SU-DHL-6 (cell line): ENCODE data around the gene SNUPN.

Experiments
- EZH2phosphoT487 ChIP-seq: fragments of 200-600 bp; sonication (generic), shearing (Covaris generic); conservative IDR thresholded peaks from 2 replicates; pipeline ENCODE4 v1.6.1; 2018; ENCODE audit warnings: mild to moderate bottlenecking, antibody characterized with exemption, low read length, moderate library complexity, mixed read lengths
- TF ChIP-seq, protein P1 (sequence below): fragments of 200-600 bp; sonication (generic); IDR thresholded peaks from one replicate; pipeline ENCODE4 v1.5.1; 2017; ENCODE audit warnings: antibody characterized with exemption, mild to moderate bottlenecking, low read length, moderate library complexity; ENCODE audit not compliant: insufficient read depth, poor library complexity, severe bottlenecking

DNA sequence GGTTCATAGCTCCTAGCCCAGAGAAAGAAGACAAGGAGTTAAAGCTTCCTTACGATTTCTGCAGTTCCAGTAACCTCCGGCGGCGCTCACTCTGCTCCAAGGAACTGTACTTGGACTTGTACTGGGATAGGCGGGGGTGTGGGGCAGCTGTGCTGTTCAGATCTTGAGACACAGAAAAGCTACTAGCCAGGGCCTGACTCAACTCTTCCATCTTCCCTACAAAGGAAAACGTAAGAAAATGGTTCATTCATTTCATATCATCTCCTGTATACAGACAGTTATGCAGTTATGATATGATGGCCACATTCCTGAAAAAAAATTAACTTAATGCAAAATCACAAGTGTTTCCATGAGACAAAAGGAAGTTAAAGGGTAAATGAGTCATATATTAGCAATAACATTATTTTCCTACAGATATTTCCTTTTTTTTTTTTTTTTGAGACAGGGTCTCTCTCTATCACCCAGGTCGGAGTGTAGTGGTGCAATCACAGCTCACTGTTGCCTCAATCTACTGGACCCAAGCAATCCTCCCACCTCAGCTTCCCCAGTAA lies 4.6 kb downstream of the SNUPN start:
- TF ChIP-seq, protein P1, sequence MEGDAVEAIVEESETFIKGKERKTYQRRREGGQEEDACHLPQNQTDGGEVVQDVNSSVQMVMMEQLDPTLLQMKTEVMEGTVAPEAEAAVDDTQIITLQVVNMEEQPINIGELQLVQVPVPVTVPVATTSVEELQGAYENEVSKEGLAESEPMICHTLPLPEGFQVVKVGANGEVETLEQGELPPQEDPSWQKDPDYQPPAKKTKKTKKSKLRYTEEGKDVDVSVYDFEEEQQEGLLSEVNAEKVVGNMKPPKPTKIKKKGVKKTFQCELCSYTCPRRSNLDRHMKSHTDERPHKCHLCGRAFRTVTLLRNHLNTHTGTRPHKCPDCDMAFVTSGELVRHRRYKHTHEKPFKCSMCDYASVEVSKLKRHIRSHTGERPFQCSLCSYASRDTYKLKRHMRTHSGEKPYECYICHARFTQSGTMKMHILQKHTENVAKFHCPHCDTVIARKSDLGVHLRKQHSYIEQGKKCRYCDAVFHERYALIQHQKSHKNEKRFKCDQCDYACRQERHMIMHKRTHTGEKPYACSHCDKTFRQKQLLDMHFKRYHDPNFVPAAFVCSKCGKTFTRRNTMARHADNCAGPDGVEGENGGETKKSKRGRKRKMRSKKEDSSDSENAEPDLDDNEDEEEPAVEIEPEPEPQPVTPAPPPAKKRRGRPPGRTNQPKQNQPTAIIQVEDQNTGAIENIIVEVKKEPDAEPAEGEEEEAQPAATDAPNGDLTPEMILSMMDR = no peak
- TF ChIP-seq EZH2phosphoT487 = no peak
